Measurements from ENCODE around the gene SLK.

- TF ChIP-seq CTCF (IDR thresholded peaks at IDR 0.05) (no peak), POLR2A (IDR thresholded peaks at IDR 0.05) (no peak)
Observed at GRCh38 chr10:104053201-104053600, 86.3 kb downstream of the SLK start.
